HG03575 (cell line): Measurements from ENCODE around the gene DOCK3.
"Not testable (repeated sequence)": the region's sequence is repeated elsewhere in the genome, so short reads cannot be mapped to it uniquely, and the experiment has no call there.

Experiments used
- ATAC-seq: cut with Tn5 transposase; IDR thresholded peaks from one replicate; pipeline ENCODE4 v1.9.1; 2021; ENCODE audit not compliant: unreplicated experiment, insufficient number of reproducible peaks, low FRiP score; ENCODE audit errors: extremely low read depth

DOCK3 gene

GRCh38 chr3:50673931-50674330 is 796 bp upstream of the DOCK3 start:
- no peak for ATAC-seq

DNA sequence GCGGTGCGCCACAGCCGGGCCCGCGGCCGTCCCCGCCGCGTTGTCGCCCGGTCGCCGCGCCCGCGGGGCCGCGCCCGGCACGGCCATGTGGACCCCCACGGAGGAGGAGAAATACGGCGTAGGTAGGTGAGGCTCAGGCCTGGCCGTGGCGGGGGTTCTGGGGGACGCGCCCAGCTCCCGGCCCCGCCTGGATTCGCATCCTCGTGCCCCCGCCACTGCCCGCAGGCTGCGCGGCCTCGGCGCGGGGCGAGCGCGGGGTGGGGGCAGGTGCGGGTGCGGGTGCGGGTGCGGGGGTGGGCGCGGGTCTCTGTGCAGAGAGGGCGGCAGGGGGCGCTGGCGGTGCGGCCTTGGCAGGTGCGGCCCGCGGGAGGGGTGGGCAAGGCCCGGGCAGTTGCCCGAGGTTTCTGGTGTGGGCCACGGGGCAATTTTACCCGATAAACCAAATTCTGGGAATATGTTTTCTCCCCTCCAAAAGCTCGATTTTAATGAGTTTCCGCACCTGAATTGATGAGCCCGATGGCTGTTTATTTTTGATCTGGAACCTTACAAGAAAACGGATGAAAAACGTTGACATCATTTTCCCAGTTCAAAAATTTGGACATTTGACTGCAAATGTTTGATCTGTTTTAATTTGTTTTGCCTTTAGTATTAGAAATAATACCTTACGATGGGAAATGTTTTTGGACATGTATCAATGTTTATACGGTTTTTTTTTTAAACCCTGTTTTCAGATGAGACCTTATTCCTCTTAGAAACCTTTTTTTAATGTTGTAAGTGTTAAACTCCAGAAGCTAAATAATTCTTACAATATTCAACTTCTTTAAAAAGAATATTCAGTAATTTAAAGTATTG is 678 bp downstream of the DOCK3 start:
- ATAC-seq = no peak

- ATAC-seq = no peak
Measured at GRCh38 chr3:50676031-50676705, 1.4 kb downstream of the DOCK3 start.

DNA sequence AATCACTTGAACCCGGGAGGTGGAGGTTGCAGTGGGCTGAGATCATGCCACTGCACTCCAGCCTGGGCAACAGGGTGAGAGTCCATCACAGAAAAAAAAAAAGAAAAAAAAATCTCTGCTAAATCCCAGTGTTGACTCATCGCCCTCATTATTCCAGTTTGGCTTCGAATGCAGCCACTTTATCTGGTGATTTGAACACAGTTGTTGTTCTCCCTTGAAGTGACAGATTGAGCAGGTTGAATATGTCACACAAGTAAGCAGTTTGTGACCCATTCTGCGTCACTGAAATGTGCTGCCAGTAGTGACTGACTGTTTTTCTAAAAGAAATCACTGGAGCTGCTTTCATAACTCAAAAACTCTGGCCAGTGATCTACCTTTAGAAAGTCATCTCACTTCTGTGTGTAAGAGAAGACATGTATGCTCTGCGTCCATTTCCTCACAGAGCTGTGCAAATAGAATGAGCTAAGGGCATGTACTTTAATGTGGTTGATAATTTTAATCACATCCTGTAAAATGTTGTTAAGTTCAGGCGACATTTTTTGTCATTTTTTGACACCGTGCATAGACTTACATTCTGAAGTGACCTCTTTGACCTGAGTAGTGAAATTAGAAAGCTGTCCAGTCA is 12.5 kb downstream of the DOCK3 start:
- no peak for ATAC-seq

- no peak for ATAC-seq
Measured at GRCh38 chr3:50687916-50688315, 13.2 kb downstream of the DOCK3 start.

GRCh38 chr3:50688602-50689001 is 13.9 kb downstream of the DOCK3 start:
- ATAC-seq = not testable (repeated sequence)

DNA sequence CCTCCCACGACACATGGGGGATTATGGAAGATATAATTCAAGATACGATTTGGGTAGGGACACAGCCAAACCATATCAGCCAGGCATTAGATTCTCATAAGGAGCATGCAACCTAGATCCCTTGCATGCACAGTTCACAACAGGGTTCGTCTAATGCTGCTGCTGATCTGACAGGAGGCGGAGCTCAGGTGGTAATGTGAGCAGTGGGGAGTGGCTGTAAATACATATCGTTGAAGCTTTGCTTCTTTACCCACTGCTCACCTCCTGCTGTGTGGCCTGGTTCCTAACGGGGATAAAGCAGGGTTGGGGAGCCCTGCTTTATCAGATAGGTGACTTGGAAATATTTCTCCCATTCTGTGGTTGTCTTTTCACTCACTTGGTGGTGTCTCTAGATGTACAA is 14.8 kb downstream of the DOCK3 start:
- ATAC-seq = no peak

DNA sequence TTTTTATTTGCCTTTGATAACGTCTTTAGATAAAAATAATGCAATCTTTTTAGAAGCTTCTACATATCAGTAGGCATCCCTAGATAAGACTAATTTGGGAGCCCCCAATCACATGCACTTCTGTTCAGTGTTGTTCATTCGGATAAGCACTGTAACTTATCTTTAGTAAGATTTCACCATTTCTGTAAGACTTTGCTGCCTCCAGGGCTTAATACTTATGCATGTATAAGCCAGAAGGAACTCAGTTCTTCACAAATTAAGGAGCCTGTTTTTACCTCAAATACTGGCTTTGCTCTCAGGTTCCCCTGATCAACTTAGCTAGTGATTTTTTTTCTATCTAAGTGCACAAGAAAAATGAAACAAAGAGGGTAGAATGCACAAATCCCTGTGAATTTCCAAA is 20.3 kb downstream of the DOCK3 start:
- ATAC-seq = no peak

GRCh38 chr3:50696276-50696675 is 21.5 kb downstream of the DOCK3 start:
- ATAC-seq = no peak

DNA sequence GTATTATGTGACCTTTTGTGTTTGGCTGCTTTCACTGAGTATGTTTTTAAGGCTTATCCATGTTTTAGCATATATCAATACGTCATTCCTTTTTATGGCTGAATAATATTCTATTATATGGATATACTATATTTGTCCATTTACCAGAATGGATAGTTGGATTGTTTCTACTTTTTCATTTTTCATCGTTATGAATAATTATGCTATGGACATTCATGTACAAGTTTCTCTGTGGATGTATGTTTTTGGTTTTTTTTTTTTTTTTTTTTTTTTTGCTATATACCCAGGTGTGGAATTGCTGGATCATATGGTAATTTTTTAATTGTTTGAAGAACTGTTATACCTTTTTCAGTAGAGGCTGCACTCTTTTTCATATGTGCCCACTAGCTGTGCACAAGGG is 23.5 kb downstream of the DOCK3 start:
- no peak for ATAC-seq

DNA sequence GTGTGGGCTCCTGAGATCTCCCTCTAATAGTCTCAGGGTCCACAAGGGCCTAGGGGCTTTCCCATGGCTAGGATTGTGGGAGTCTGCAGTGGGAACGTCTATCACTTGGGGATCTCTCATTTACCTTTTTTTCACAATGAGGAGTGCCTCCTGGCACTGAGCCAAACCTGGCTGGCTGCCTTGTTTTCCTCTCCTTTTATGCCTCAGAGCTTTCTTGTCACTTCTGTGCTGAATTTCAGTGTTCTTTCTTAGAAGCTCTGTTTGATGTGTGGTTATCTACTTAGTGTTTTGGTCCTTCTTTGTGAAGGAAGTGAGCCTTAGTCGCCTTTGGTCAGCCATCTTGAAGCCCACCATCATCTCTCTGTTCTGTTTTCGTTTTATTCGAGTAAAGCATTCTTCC is 33.9 kb downstream of the DOCK3 start:
- no peak for ATAC-seq

DNA sequence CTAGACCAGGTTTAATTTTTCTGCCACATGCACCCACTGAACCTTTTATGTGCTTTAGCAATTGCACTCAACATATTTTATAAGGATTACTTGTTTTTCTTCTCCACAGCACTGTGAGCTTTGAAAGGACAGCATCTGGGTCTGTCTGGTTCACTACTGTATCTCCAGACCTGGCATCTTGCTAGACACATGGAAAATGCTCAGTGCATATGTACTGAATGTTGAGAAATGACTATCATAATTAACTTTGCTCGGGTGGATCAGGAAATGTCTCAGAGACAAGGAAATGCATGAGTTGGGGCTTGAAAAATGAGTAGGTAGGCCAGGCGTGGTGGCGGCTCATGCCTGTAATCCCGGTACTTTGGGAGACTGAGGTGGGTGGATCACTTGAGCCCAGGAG is 40.2 kb downstream of the DOCK3 start:
- no peak for ATAC-seq

DNA sequence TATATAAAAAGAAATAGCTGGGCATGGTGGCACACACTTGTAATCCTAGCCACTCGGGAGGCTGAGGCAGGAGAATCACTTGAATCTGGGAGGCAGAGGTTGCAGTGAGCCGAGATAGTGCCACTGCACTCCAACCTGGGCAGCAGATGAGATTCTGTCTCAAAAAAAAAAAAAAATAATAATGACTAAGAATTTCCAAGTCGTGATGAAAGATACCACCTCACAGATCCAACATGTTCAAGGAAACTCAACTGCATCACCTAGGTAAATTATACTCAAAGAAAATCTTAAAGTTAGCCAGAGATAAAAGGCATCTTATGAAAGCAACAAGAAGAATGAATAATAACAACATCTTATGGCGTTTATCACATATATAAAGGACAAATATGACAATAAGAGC is 50.1 kb downstream of the DOCK3 start:
- no peak for ATAC-seq

- ATAC-seq = no peak
Measured at GRCh38 chr3:50734985-50735384, 60.3 kb downstream of the DOCK3 start.

DNA sequence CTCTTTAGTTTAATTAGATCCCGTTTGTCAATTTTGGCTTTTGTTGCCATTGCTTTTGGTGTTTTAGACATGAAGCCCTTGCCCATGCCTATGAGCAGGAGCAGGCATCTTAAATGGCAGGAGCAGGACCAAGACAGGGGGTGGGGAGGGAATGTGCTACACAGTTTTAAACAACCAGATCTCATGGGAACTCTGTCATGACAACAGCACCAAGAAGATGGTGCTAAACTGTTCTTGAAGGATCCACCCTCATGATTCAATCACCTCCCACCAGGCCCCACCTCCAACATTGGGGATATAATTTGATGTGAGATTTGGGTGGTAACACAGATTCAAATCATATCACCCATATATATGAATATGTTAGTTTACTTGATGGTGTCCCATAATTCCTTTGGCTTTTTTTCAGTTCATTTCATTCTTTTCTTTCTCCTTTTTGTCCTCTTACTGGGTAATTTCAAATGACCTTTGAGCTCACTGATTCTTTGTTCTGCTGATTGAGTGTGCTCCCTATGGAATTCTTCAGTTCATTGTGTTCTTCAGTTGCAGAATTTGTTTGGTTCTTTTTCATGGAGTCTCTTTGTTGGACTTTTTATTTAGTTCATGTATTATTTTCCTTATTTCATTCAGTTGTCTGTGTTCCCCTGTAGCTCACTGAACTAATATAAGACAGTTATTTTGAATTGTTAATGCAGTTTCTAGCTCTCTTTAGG is 62.6 kb downstream of the DOCK3 start:
- no peak for ATAC-seq

DNA sequence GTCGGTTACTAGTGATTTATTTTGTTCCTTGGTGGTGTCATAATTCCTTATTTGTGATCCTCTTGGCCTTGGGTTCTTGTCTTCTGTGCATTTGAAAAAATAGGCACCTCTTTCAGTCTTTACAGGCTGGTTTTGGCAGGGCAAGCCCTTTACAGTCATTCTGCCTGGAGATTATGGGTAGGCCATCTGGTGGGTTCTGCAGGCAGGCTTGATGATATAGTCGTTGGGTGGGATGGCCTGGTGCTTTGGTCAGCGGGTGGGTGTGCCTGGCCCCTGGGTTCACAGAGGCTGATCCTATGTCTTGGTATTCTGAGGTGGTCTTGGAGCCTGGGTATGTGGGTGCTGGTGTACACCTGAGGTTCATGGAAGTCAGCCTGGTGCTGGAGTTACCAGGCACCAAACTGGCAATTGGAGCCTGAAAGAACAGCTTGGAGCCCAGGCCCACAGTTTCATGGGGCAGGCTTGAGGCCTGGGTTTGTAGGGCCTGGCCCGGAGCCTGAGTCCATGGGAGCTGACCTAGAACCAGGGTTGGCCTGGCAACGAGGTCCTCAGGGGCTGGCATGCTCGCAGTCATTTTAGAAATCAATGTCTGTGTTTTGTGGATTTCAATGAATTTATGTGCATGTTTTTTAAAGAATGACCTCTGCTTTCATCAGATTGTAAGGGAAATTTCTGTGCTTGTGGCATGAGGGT is 63.3 kb downstream of the DOCK3 start:
- ATAC-seq = no peak

DNA sequence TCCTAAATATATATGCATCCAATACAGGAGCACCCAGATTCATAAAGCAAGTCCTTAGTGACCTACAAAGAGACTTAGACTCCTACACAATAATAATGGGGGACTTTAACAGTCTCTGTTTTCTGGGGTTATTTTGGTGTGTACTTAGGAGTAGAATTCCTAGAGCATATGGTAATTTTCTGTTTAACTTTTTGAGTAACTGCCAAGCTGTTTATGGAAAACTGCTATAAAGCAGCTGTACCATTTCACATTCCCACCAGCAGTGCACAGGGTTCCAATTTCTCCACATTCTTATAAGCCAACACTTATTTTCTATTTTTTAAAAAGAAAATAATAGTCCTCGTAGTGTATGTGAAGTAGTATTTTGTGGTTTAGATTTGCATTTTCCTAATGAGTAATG is 68.9 kb downstream of the DOCK3 start:
- ATAC-seq = no peak

DNA sequence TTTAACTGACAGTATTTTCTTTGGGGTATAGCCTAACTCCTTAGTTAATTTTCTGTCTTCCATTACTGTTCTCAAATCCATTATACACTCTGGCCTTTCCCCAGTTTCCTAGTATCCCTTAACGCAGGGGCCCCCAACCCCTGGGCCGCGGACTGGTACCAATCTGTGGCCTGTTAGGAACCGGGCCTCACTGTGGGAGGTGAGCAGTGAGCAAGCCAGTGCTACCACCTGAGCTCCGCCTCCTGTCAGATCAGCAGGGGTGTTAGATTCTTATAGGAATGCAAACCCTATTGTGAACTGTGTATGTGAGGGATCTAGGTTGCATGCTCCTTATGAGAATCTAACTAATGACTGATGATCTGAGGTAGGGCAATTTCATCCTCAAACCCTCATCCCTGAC is 75.1 kb downstream of the DOCK3 start:
- ATAC-seq = no peak

- ATAC-seq = no peak
Measured at GRCh38 chr3:50759015-50759414, 84.3 kb downstream of the DOCK3 start.
